Stimulated activated CD8-positive, alpha-beta memory T cell treated with anti-CD3 and anti-CD28 coated beads, Interleukin-12 subunit alpha, Interleukin-12 subunit beta, amount 100 ng/mL, for 1 hour (primary cell): ENCODE measurements around the gene FNBP1.

ENCODE experiments used
- DNase-seq: peaks from one replicate; pipeline ENCODE4 v3.0.0-alpha.2; 2020; ENCODE audit warnings: low read depth

Gene FNBP1

GRCh38 chr9:129889941-129890717, 152.9 kb downstream of the FNBP1 start:
- DNase-seq = peak; percentile 40

GRCh38 chr9:129889122-129889940, 153.7 kb downstream of the FNBP1 start:
- no peak for DNase-seq

- DNase-seq = peak; percentile 80
These were observed 154.5 kb downstream of the FNBP1 start for GRCh38 chr9:129888293-129889121.

GRCh38 chr9:129887334-129888292, 155.4 kb downstream of the FNBP1 start:
- peak; percentile 48 for DNase-seq

GRCh38 chr9:129886226-129887174, 156.5 kb downstream of the FNBP1 start:
- peak; percentile 45 for DNase-seq

GRCh38 chr9:129885670-129886106, 157.3 kb downstream of the FNBP1 start:
- peak; percentile 81 for DNase-seq

- DNase-seq = no peak
These were observed 157.8 kb downstream of the FNBP1 start for GRCh38 chr9:129885018-129885669.

GRCh38 chr9:129884220-129885017, 158.6 kb downstream of the FNBP1 start:
- DNase-seq = peak; percentile 91

- DNase-seq = no peak
These were observed 161.3 kb downstream of the FNBP1 start for GRCh38 chr9:129881547-129882324.

GRCh38 chr9:129880654-129881546, 162.1 kb downstream of the FNBP1 start:
- no peak for DNase-seq

- no peak for DNase-seq
These were observed 162.9 kb downstream of the FNBP1 start for GRCh38 chr9:129879991-129880653.

GRCh38 chr9:129879103-129879699, 163.8 kb downstream of the FNBP1 start:
- DNase-seq = no peak

- DNase-seq = no peak
These were observed 164.7 kb downstream of the FNBP1 start for GRCh38 chr9:129878291-129878690.

GRCh38 chr9:129876815-129877214, 166.2 kb downstream of the FNBP1 start:
- DNase-seq = no peak

GRCh38 chr9:129875687-129876395, 167.1 kb downstream of the FNBP1 start:
- DNase-seq = no peak
